BJ (cell line): ENCODE measurements around the gene TMC6. TPM values are rescaled to one million over a fixed set of nuclear protein-coding genes. Genes with fewer than 3 reads are reported as not detected.

ENCODE experiments used
- CTCF ChIA-PET: fragments of 350-600 bp; formaldehyde crosslinking; extraction: SDS; loops from one replicate; lab custom pipeline; 2021; ENCODE audit warnings: antibody characterized with exemption, inconsistent platforms; lab: Yijun Ruan, JAX
- POLR2A ChIA-PET: fragments of 300-600 bp; sonication (Branson Sonifier 250); formaldehyde crosslinking; extraction: SDS; loops from one replicate; lab custom pipeline; 2021; ENCODE audit warnings: antibody characterized with exemption; lab: Charles Lee
- DNase-seq: peaks from one replicate; pipeline ENCODE4 v3.0.0-alpha.2; 2011; ENCODE audit warnings: low read depth
- H3K27me3 ChIP-seq: 2 replicates; pipeline ENCODE4 v1.6.0; 2011; ENCODE audit warnings: low read length; ENCODE audit not compliant: control insufficient read depth, insufficient read depth
- H3K36me3 ChIP-seq: 2 replicates; pipeline ENCODE4 v1.5.1; 2011; ENCODE audit warnings: low read length; ENCODE audit not compliant: control insufficient read depth, insufficient read depth
- H3K4me3 ChIP-seq: 2 replicates; pipeline ENCODE4 v1.5.1; 2011; ENCODE audit warnings: low read depth, mild to moderate bottlenecking, control low read depth, low read length
- CTCF ChIP-seq: IDR thresholded peaks from 2 replicates; pipeline ENCODE4 v1.5.1; 2011; ENCODE audit warnings: low read depth, mild to moderate bottlenecking, control low read depth, inconsistent platforms, low read length, moderate library complexity; ENCODE audit not compliant: insufficient read depth
- polyA plus RNA-seq: library from polyadenylated mRNA; depleted of rRNA; stranded (reverse); fragments of >200 nt; gene quantifications from 2 replicates; pipeline ENCODE4 v1.2.3, GENCODE V29; 2011

The TMC6 gene
- polyA plus RNA-seq, 1 experiment, result 0.26 TPM

GRCh38 chr17:78134899-78135385, 6.4 kb upstream of the TMC6 start:
- CTCF ChIA-PET, result interaction anchor here (0.7 to 1.9 kb wide), 6 partner anchors 9 to 66 kb away, joined by 3 to 7 read pairs (median 4); no protein-coding TSS in a partner anchor
- Histone ChIP-seq H3K36me3 (no peaks in the 10 kb centered on the region), H3K27me3 (peaks cover 12% of the 10 kb centered on the region), H3K4me3 (no peak overlapping the region)
- TF ChIP-seq CTCF, result no peak
- POLR2A ChIA-PET, result no interaction called here
- no peak for DNase-seq

GRCh38 chr17:78133971-78134898, 5.7 kb upstream of the TMC6 start:
- ChIA-PET POLR2A (no interaction called here), CTCF (interaction anchor here (0.7 to 1.9 kb wide), 4 partner anchors 10 to 52 kb away, joined by 3 to 7 read pairs (median 4); no protein-coding TSS in a partner anchor)
- no peak overlapping the region for H3K4me3 ChIP-seq
- no peak for DNase-seq
- peak; percentile 51 for TF ChIP-seq CTCF
- peaks cover 14% of the 10 kb centered on the region for H3K27me3 ChIP-seq
- H3K36me3 ChIP-seq, result no peaks in the 10 kb centered on the region

- no peak for DNase-seq
- CTCF ChIA-PET, result no interaction called here
- POLR2A ChIA-PET, result no interaction called here
- TF ChIP-seq CTCF, result no peak
- no peaks in the 10 kb centered on the region for H3K36me3 ChIP-seq
- H3K27me3 ChIP-seq, result peaks cover 14% of the 10 kb centered on the region
- no peak overlapping the region for H3K4me3 ChIP-seq
Measured at GRCh38 chr17:78133179-78133951, 4.8 kb upstream of the TMC6 start.

DNA sequence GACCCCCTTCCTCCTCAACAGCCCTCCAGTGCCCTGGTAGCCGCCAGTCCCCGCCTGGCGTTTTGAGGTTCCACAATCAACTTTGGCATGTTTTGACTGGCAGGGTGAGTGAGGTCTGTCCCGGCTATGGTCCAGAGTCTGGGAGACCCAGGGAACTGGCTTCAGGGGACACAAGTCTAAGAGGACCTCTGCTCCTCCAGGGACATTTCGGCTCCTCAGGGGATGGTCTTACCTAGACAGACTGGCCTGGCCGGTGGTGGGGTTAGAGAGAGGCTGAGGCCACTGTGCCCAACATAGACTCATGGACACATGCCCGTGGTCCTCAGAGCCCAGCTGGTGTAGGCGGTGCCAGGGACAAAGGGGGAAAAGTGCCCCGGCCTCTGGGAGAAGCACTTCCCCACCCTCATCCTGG, 4.2 kb upstream of the TMC6 start:
- CTCF ChIA-PET, result no interaction called here
- POLR2A ChIA-PET, result no interaction called here
- no peak for TF ChIP-seq CTCF
- no peak for DNase-seq
- Histone ChIP-seq H3K4me3 (no peak overlapping the region), H3K27me3 (peaks cover 14% of the 10 kb centered on the region), H3K36me3 (no peaks in the 10 kb centered on the region)
